HG03175 (cell line): ENCODE measurements around the gene ADORA3.

Source experiments
- ATAC-seq: cut with Tn5 transposase; IDR thresholded peaks from one replicate; pipeline ENCODE4 v1.9.1; 2021; ENCODE audit warnings: mild to moderate bottlenecking, moderate library complexity; ENCODE audit not compliant: unreplicated experiment

The ADORA3 gene

DNA sequence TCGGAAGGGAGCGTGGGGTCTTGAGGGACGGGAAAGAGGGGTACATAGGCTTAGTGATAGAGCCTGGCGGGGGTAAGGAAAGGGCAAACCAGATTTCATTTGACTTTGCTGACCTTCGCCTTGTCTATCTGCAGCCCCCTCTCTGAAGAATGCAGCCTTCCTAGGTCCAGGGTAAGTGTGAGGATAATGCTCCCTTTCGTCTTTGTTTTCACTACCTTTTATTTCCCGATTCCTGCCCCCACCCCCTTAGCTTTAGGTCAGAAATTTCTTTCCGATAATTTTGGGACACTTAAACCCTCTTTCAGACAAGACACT lies 53.8 kb downstream of the ADORA3 start:
- no peak for ATAC-seq
